Measurements from ENCODE around the gene OR6X1.
"Not testable (repeated sequence)": the region's sequence is repeated elsewhere in the genome, so short reads cannot be mapped to it uniquely, and the experiment has no call there.

The OR6X1 gene

DNA sequence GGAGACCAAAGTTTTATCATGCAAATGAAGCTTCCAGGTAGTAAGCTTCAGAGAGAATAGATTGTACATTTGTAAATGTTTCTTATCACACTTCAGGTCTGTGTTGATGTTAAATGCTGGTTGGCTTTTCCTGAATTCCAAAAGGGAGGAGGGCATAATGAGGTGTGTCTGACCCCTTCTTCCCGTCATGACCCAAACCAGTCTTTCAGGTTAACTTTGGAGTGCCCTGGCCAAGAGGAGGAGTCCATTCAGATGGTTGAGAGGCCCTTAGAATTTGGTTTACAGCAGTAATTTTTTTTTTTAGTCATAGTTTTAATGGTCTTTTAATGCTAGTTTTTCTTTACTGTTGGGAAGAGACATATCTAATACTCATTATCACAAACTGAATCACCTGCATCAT, 2.5 kb downstream of the OR6X1 start:
- no peak for DNase-seq

GRCh38 chr11:123748349-123748748, 6.0 kb downstream of the OR6X1 start:
- not testable (repeated sequence) for DNase-seq

DNA sequence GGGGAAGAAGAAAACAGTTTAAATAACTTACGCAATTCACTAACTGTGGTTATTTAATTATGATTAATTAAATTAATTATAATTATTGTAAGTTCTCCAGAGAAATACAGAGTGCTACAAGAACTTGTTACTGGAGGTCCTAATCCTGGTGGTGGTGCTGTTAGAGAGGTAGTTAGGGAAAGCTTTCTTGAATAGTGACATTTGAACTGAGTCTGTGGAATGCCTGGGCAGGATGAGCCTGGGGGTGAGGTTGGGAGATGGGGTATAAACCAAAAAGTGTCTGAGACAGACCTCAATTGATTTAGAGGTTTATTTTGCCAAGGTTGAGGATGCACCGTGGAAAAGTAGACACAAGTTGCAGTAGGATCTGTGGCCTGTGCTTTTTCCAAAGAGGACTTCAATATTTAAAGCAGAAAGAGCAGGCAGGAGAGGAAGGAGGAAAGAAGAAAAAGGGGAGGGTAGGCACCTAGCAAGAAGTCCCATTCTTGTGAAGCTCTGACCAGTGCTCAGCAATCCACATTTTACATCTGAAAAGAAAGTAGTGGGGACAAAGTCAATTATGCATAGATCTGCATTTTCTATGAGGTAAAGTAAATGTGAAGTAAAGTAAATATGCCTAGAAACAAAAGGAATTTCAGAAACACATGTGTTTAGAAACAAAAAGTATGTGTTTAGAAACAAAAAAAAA, 8.4 kb downstream of the OR6X1 start:
- DNase-seq: no peak

- DNase-seq: no peak
These were observed 11.6 kb downstream of the OR6X1 start for GRCh38 chr11:123742724-123743120.

- DNase-seq: peak in 1 of 2 donors; percentile 2
These were observed 12.1 kb downstream of the OR6X1 start for GRCh38 chr11:123742031-123742723.

GRCh38 chr11:123741159-123742030, 12.9 kb downstream of the OR6X1 start, which contains the start of gene ZNF202:
ZNF202 (minus strand) TSS chr11:123741660; CDS start chr11:123730888, 10,772 bp downstream.
- DNase-seq: peak; percentile 90

GRCh38 chr11:123740787-123741158, 13.5 kb downstream of the OR6X1 start:
- DNase-seq: peak in 1 of 2 donors; percentile 7

DNA sequence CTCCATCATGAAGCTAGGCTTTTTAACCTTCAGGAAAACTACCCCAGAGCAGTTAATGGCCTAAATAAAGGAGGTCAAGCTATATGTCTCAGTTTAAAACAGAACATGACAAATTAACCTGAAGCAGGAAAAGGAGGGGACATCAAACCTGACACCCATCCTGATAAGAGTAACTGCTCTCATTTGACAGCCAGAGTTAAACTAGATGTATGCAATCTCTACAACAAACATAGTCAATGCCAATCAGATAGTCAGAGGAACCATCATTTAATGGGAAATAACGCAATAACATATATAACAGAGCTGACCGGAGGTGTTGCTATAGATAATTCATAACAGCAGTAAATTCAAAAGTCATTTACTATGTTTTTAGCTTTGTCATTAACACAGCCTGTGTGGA, 15.9 kb downstream of the OR6X1 start:
- DNase-seq: no peak

DNA sequence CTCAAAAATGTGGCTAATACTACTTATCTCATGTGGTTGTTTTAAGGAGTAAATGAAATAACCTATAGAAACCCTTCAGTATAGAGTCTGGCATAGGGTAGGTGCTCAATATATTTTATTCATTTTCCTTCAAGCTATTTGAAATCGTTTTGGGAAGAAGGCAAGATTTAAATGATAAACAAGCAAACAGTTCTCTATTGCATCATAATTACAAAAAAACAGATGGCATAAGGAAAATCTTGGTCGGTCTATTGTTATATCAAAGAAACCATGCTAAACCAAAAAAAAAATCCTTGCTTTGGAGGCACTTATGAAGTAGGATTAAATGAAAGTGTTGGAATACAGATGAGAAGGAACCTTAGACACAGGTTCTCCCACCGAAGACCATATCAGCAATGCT, 17.5 kb downstream of the OR6X1 start:
- DNase-seq: no peak

GRCh38 chr11:123729602-123730001, 24.7 kb downstream of the OR6X1 start:
- DNase-seq: no peak

GRCh38 chr11:123725995-123726655, 28.2 kb downstream of the OR6X1 start:
- no peak for DNase-seq

- DNase-seq: no peak
These were observed 34.9 kb downstream of the OR6X1 start for GRCh38 chr11:123719452-123719851.

DNA sequence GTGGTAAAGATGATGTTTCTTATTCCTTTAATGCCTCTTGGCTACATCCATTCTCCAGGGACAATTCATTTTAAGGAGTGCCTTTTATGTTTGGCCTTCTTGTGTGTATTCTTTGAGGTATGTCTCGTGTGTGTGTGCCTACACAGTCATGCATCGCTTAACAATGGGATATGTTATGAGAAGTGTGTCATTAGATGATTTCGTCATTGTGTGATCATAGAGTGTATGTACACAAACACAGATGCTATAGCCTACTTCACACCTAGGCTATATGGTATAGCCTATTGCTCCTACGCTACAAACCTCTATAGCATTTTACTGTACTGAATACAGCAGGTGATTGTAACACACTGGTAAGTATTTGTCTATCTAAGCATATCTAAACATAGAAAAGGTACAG, 35.8 kb downstream of the OR6X1 start:
- no peak for DNase-seq

DNA sequence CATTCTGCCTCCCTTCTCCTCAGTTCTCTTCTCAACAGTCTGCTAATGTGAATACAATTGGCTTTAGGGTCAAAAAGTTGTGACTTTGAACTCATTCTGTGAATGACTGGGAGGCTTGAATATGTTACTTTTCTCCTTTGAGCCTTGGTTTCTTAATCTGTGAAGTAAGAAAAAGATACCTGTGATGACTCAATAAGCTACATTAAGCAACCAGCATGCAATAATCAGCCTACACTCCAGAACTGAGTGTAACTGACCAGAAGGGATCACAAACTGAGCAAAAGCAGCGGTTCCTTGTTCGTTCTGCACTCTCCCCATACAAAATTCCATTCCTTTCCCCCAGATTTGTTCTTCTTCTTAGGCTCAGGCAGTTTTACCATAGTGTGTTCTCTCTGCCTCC, 36.3 kb downstream of the OR6X1 start:
- DNase-seq: no peak

GRCh38 chr11:123712627-123713026, 41.7 kb downstream of the OR6X1 start:
- not testable (repeated sequence) for DNase-seq

DNA sequence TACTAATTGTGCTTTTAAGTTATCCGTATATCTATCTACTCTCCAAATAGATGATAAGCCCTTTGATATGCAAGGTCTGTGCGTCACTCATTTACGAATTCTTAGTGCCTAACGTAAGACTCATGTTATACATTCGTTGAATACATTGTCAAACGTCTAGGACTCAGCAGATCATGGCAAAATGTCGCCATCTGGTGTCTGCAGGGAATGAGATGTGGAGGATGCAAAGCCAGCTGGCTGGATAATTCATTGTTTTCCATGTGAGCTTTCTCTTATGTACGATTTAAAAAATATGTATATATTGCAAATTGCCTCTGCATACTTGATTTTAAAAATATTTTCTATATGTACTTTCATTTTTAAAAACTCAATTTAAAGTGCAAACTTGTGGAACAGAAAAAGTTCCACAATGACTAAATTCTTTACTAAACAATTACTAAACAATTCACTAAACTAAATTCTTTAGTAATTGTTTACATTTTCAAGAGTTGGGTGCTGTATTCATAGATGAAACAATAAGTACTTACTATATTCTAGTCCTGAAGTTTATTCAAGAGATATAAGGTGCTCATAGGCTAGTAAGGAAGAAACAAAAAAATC, 46.6 kb downstream of the OR6X1 start:
- DNase-seq: peak; percentile 36 to 64

DNA sequence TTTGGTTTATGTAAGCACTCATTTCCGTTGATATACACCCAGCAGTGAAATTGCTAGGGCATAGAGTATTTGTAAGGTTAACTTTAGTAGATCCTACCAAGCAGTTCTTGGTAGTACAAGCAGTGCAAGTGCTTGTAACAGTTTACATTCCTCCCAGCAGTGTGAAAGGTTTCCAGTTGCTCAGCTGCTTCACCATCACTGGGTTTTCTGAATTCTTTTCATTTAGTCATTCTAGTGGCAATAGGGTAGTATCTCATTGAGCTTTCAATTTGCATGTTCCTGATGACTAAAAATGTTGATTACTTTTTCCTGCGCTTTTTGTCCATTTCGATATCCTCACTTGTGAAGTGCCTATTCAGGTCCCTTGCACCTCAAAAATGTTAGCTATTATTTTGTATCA, 47.1 kb downstream of the OR6X1 start:
- DNase-seq: no peak

DNA sequence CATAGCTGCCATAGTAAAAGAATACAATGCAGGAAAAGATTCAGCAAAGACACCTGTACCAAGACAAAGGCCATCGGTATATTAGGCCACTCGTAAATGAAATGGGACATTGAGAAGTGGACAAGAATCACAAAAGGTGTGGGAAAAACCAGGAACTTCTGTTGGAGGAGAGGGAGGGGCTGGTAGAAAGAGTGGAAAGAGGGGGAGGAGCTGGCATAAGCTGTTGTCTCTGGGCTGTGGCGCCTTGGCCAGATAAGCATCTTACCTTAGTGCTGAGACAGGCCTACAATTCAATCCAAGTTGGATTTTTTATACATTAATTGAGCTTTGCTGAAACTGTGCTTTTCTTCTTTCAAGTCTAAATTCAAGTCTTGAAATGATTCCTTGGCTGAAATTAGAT, 50.0 kb downstream of the OR6X1 start:
- no peak for DNase-seq

Measured in activated CD4-positive, alpha-beta T cell treated with anti-CD3 and anti-CD28 coated beads for 4 hours (primary cell).